Activated naive CD4-positive, alpha-beta T cell treated with Interleukin-2 at 50 U/mL for 16 hours (primary cell): ENCODE data around the gene SLC66A2.

ENCODE experiments used
- DNase-seq: peaks from one replicate; pipeline ENCODE4 v3.0.0-alpha.2; 2020

The SLC66A2 gene

DNA sequence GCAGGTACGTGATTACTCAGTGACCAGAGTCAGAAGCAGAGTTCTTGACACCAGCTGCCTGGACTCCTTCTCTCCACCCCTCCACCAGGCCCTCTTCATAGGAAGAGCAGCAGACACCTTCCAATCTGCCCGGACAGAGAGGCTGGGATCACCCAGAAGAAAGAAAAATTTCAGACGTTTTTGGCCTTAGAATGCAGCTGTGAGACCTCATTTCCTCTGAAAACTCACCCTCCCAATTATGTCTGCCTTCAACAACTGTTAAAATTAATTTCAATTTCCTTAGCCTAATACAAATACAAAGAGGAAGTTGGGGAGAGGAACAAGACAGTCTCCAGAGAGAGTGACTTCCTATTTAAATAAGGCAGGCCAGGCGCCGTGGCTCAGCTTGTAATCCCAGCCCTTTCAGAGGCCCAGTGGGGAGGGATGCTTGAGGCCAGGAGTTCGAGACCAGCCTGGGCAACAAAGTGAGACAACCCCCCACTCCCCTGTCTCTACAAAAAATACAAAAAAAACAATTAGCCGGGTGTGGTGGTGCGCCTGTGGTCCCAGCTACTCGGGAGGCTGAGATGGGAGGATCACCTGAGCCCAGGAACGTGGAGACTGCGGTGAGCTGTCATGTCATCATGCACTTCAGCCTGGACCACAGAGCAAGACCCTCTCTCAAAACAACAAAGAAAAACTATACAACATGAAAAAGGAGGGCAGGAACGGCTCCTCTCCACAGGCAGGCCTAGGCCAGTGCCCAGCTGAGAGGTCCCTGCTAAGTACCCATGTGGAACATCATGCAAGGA is 1.6 kb downstream of the SLC66A2 start:
- DNase-seq, result no peak

DNA sequence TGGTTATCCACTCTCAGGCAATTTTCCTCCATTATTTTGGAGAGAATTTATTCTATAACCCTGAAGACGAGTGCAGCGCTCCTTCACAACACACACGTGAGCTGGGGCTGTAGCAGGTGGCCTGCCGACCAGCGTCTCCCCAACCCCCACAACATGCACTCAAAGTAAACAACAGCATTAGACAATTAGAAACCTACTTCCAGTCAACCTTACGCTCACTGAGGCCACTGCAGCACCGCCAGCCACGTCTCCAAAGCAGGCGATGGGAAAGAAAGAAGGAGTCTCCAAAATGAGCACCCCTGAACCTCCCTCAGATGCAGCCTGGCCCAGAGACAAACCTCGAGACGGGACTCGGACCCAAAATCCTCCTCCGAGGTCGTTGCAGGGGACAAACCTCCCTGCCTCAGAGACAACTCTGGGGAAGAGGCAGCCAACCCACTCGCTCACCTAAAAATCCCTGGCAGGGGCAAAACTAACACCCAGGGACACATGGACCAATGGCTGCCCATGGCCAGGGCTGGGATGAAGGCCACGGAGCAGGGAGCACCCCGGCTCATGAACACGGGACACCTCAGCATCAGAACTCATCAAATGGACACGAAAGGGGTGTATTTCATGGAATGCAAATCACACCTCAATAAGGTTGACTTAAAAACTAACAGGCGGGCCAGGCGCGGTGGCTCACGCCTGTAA is 2.6 kb downstream of the SLC66A2 start:
- no peak for DNase-seq

DNA sequence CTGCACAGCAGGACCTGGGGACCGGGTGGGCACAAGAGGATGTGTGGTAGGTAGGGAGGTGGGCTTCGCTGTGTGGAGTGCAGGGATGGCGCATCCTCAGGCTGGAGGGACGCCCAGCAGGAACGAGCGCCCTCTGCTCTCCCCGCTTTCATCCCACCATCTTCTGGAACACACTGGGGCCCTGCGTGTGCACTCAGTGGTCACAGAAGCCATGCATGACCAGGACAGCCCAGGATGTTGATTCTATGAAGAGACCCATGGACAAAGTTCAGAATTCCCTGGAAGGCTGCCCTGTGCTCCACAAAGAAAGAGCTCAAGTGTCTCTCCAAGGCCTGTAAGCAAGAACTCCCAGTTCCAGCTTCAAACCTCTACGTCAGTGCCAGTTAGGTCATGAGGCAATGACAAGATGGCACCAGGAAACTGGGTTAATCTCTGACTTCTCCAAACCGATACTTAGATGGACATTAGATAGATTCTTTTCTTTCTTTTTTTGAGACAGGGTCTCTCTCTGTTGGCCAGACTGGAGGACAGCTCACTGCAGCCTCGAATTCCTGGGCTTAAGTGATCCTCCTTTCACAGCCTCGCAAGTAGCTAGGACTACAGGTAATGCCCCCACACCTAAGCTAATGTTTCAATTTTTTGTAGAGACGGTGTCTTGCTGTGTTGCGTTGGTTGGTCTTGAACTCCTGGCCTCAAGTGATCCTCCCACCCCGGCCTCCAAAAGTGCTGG is 3.4 kb downstream of the SLC66A2 start:
- DNase-seq, result no peak

DNA sequence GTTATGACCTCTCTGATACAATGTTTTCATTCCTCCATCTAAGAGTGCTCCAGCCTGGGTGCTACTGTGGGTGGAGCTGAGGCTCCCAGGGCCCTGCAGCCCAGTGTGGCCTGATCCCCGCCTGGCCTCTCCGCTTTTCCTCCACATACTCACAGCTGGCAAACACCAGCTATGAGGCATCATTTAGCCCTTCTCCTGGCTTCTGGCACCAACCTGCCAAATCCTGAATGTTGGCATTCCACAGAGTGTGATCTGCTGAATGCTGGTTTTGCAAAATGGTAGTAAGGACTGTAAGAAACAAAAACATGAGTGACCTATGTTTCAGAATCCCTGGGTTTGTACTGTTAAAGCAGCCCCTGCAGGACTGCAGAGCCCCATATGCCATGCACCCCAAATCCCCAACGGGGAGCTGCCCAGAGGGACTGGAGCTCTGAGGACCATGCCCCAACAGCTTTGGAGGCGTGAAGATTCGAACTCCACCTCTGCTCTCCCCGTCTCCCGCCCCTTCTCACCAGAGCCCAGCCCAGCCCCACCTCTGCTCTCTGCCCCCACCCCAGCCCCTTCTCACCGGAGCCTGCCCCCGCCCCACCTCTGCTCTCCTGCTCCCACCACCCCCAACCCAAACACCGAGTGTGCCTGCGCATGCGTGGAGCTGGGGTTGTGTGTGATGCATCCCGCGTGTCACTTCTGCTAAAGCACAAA is 4.2 kb downstream of the SLC66A2 start:
- no peak for DNase-seq

- no peak for DNase-seq
These were observed 6.1 kb downstream of the SLC66A2 start for GRCh38 chr18:79945118-79946042.

DNA sequence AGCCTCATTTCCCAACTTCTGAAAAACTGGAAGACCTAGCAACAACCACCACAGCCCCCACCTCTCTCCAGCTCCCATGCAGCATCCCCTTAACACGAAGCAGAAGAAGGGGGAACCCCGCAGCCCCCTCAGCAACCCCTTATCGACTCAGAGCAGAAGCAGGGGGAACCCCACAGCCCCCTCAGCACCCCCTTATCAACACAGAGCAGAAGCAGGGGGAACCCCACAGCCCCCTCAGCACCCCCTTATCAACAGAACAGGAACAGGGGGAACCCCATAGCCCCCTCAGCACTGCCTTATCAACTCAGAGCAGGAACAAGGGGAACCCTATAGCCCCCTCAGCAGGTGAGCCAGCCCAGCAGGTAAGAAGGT is 6.7 kb downstream of the SLC66A2 start:
- DNase-seq, result no peak

GRCh38 chr18:79944126-79944731 is 7.2 kb downstream of the SLC66A2 start:
- no peak for DNase-seq

GRCh38 chr18:79943608-79944125 is 7.8 kb downstream of the SLC66A2 start:
- no peak for DNase-seq

GRCh38 chr18:79942786-79943607 is 8.5 kb downstream of the SLC66A2 start:
- DNase-seq, result no peak

DNA sequence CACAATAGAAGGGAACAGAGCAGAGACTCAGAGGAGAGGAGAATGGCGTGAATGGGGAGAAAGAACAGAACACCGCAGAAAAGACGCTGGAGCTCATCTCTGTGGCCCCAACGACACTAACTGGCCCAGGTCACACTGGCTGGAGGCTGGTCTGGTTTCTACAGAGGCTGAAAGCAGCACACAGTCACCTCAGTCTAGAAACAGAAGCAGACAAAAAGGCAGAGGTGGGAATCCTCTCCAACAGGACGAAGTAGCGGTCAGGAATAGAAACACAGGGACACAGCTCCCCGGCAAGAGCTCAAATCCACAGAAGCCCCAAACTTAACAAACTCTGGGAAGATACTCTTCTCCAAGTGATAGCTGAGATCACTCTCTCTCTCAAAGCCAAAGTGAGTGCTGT is 9.2 kb downstream of the SLC66A2 start:
- DNase-seq, result no peak

GRCh38 chr18:79941473-79942119 is 9.9 kb downstream of the SLC66A2 start:
- DNase-seq, result no peak

- no peak for DNase-seq
These were observed 10.5 kb downstream of the SLC66A2 start for GRCh38 chr18:79940814-79941472.

DNA sequence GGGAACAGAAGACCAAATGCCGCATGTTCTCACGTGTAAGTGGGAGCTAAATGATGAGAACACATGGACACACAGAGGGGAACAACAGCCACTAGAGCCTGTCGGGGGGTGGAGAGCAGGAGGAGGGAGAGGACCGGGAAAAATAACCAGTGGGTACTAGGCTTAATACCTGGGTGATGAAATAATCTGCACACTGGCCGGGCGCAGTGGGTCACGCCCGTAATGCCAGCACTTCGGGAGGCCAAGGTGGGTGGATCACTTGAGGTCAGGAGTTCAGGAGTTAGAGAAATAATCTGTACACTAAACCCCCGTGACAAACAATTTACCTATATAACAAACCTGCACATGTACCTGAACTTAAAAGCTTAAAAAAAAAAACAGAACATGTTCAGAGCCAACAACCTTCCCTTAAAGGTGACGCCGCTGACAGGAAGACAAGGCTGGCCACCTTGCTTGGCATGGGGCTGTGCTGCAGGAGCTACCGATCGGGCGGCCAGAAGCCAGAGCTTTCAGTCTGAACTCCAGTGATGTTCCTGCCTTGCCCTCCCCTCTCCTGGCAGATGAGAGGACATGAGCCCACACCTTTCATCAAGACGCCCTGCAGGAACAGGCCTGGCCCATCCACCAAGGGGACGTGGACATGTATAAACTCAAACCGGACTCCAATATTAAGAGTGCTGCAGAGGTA is 11.2 kb downstream of the SLC66A2 start:
- no peak for DNase-seq

- DNase-seq, result no peak
These were observed 12.4 kb downstream of the SLC66A2 start for GRCh38 chr18:79939096-79939495.

GRCh38 chr18:79938196-79938595 is 13.3 kb downstream of the SLC66A2 start:
- DNase-seq, result no peak

DNA sequence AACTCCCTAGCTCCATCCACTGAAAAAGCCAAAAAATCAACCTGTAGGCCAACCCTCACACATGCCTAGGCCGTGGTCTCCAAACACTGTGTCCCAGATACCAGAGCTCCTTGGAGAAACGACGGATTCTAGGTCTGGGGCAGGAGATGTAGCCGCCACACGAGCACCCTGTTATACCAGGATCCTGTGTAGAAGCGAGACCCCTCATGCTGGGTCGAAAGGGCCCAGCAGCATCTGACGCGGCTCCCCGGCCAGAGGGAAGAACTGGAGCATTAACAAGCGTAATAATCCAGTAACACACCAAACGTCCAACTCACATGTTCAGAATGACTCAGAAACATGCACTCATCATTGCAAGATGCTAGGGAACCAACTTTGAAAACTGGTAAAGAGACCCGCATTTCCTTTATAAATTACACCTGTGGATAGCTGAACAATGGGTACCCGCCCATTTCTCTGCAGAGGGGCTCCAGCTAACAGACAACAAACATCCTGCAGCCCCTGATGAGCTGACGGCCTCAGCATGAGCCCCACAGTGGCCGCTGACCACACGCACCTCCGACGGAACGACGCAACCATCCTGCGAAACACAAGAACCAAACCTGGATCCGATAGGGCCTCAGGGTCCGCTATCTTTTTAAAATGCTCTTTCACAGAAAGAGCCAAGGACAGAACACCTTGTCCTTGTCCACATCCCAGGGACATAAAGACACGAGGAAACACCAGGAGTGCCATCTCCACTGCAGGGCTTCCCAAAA is 14.2 kb downstream of the SLC66A2 start:
- no peak for DNase-seq

DNA sequence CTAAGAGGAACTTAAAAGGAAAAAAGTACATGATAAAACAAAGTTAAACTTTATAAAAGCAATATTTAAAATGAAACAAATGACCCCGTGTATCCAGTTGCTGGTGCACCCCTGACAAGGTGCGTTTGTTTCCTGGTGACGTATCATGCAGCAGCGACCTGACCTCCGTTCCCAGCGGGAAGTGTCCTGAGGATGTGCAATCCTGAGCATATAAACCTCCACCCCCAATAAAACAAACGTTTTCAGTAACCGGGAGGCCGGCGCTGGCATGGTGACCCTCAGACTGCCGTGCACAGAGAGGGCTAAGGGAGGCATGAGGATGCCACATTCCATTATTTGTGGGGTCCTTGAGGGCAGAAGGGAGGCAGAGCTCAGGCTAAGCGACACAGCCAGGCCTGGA is 14.8 kb downstream of the SLC66A2 start:
- no peak for DNase-seq

DNA sequence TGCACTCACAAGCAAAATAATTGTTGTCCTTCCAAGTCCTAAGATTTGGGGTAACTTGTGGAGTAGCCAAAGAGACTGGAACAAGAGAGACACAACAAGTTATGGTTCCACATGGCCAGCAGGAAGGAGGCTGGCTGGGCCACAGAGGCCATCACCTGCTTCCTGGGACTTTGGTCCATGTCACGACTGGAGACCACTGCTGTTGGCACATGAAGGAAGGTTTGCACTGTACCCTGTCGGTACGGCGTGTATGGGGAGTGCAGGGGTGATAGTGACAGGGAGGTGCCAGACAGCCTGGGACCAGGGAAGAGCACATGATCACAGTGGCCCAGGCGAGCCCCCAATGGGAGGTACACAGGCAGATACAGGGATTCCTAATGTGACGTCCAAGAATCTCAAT is 15.5 kb downstream of the SLC66A2 start:
- no peak for DNase-seq
